OCI-LY1 (cell line): Measurements from ENCODE around the gene LTA4H.

Source experiments
- H2AFZ ChIP-seq: fragments of 200-600 bp; sonication (generic), shearing (Covaris generic); 2 replicates; pipeline ENCODE4 v1.6.0; 2014; ENCODE audit warnings: antibody characterized with exemption, mild to moderate bottlenecking, low read length
- H3F3A ChIP-seq: fragments of 200-600 bp; sonication (generic), shearing (Covaris generic); 2 replicates; pipeline ENCODE4 v1.6.0; 2014; ENCODE audit warnings: mild to moderate bottlenecking, antibody characterized with exemption, low read length, moderate library complexity; ENCODE audit not compliant: insufficient read depth
- H3K27ac ChIP-seq: fragments of 200-600 bp; sonication (generic); 2 replicates; pipeline ENCODE4 v1.5.1; 2014; ENCODE audit warnings: low read length, mixed run types, mild to moderate bottlenecking, low read depth; ENCODE audit not compliant: poor library complexity, severe bottlenecking
- H3K27me3 ChIP-seq: fragments of 200-600 bp; sonication (generic); 2 replicates; pipeline ENCODE4 v1.6.0; 2014; ENCODE audit warnings: antibody characterized with exemption, mild to moderate bottlenecking, low read length, moderate library complexity; ENCODE audit not compliant: insufficient read depth
- H3K36me3 ChIP-seq: fragments of 200-600 bp; sonication (generic); 2 replicates; pipeline ENCODE4 v1.6.1; 2014; ENCODE audit warnings: mild to moderate bottlenecking, antibody characterized with exemption, low read length, moderate library complexity, mixed read lengths; ENCODE audit not compliant: insufficient read depth
- H3K4me1 ChIP-seq: fragments of 200-600 bp; sonication (generic); 2 replicates; pipeline ENCODE4 v1.5.1; 2014; ENCODE audit warnings: mild to moderate bottlenecking, low read length, moderate library complexity; ENCODE audit not compliant: insufficient read depth, severe bottlenecking
- H3K4me2 ChIP-seq: fragments of 200-600 bp; sonication (generic), shearing (Covaris generic); 2 replicates; pipeline ENCODE4 v1.6.1; 2014; ENCODE audit warnings: low read length
- H3K4me3 ChIP-seq: fragments of 200-600 bp; sonication (generic); 2 replicates; pipeline ENCODE4 v1.5.1; 2014; ENCODE audit warnings: low read length, low read depth, mild to moderate bottlenecking, mixed read lengths; ENCODE audit not compliant: poor library complexity, severe bottlenecking
- H3K79me2 ChIP-seq: fragments of 200-600 bp; shearing (Covaris generic); 2 replicates; pipeline ENCODE4 v1.6.1; 2016; ENCODE audit warnings: mixed run types, low read length, mixed read lengths; ENCODE audit not compliant: insufficient read depth
- H3K9ac ChIP-seq: fragments of 200-600 bp; sonication (generic), shearing (Covaris generic); 2 replicates; pipeline ENCODE4 v1.6.1; 2014; ENCODE audit warnings: mild to moderate bottlenecking, low read length, mixed read lengths
- H3K9me2 ChIP-seq: fragments of 200-600 bp; sonication (generic), shearing (Covaris generic); 2 replicates; pipeline ENCODE4 v1.6.1; 2014; ENCODE audit warnings: low read depth, mild to moderate bottlenecking, low read length, mixed read lengths
- H3K9me3 ChIP-seq: fragments of 200-600 bp; shearing (Covaris generic); 2 replicates; pipeline ENCODE4 v1.6.1; 2014; ENCODE audit warnings: low read length, mixed read lengths
- H4K20me1 ChIP-seq: fragments of 200-600 bp; sonication (generic), shearing (Covaris generic); 2 replicates; pipeline ENCODE4 v1.6.0; 2016; ENCODE audit warnings: mild to moderate bottlenecking, low read length; ENCODE audit not compliant: insufficient read depth
- EZH2 ChIP-seq: fragments of 200-600 bp; sonication (generic), shearing (Covaris generic); IDR thresholded peaks from 2 replicates; pipeline ENCODE4 v1.8.0; 2017; ENCODE audit warnings: borderline replicate concordance, mixed run types, mild to moderate bottlenecking, antibody characterized with exemption, low read length, moderate library complexity, mixed read lengths
- TF ChIP-seq, protein P1 (sequence below): fragments of 200-600 bp; sonication (generic), shearing (Covaris generic); IDR thresholded peaks from 2 replicates; pipeline ENCODE4 v1.5.1; 2017; ENCODE audit warnings: mild to moderate bottlenecking, antibody characterized with exemption, low read length, moderate library complexity, mixed read lengths

LTA4H gene

DNA sequence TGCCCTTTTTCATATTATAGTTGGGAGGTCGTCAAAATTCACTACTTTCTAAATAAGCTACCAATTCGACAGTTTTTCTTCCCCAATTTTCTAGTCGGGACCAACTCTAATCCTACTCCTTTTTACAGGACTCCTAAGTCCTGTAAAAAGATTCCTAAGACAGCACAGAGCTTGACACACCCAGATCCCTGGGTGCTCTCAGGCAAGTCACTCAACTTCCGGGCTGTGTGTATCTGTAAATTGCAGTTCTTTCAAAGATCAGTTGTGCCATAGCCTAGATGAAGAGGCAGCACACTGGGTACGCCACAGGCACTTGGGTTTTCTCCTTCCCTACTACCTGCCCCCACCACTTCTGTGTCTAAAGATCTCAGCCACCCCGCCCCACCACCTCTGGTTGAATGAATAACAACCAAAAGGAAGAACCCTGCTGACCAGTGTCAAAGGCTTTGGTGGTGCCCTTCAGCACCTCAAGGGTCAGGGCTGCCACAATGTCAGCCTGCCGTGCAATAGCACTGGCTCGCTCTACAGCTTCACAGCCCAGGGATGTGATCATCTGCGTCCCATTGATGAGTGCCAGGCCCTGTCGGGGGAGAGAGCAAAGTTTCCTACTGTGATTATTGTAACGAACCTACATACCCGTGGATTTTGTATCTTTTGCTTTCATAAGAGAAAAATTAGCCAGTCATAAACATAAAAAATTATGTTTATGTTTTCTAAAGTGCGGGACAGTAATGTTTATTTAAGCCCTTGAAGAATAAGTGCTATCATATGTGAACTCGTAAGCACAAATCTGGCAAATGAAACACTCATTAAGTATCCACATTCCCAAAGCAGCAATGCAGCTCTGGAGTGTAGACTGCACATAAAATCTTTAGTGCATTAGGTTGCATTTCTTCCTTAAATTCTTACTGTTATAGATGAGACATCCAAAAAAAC lies 48.5 kb downstream of the LTA4H start:
- Histone ChIP-seq H3K79me2 (no peaks in the 10 kb centered on the region), H3K4me3 (no peak overlapping the region), H3K9me2 (no peaks in the 10 kb centered on the region), H3K9me3 (no peaks in the 10 kb centered on the region), H4K20me1 (no peaks in the 10 kb centered on the region), H3F3A (no peaks in the 10 kb centered on the region), H3K4me2 (no peak overlapping the region), H3K36me3 (no peaks in the 10 kb centered on the region), H3K9ac (no peak overlapping the region), H2AFZ (no peak overlapping the region), H3K27ac (no peak overlapping the region), H3K27me3 (no peaks in the 10 kb centered on the region), H3K4me1 (no peaks in the 10 kb centered on the region)
- TF ChIP-seq EZH2, result no peak
- TF ChIP-seq, protein P1, sequence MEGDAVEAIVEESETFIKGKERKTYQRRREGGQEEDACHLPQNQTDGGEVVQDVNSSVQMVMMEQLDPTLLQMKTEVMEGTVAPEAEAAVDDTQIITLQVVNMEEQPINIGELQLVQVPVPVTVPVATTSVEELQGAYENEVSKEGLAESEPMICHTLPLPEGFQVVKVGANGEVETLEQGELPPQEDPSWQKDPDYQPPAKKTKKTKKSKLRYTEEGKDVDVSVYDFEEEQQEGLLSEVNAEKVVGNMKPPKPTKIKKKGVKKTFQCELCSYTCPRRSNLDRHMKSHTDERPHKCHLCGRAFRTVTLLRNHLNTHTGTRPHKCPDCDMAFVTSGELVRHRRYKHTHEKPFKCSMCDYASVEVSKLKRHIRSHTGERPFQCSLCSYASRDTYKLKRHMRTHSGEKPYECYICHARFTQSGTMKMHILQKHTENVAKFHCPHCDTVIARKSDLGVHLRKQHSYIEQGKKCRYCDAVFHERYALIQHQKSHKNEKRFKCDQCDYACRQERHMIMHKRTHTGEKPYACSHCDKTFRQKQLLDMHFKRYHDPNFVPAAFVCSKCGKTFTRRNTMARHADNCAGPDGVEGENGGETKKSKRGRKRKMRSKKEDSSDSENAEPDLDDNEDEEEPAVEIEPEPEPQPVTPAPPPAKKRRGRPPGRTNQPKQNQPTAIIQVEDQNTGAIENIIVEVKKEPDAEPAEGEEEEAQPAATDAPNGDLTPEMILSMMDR, result no peak

DNA sequence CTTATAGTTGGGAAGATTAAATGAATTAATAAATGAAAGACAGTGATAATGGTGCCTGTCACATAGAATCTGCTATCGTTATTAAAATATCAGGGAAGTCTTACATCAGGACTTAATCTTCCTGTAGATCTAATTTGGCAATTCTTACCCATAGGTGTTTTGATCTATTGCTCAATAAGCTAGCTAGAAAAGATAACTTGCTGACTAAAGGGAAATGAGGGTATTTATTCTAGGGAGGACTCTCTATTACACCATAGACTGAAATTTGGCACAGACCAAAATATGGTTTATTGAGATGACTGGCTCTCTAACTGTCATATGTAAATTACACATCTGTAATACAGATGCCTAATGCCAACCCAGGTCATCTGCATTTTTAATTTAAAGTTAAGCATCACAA lies 50.7 kb downstream of the LTA4H start:
- Histone ChIP-seq H2AFZ (no peak overlapping the region), H4K20me1 (no peaks in the 10 kb centered on the region), H3K27ac (no peak overlapping the region), H3K4me2 (no peak overlapping the region), H3K9me3 (no peaks in the 10 kb centered on the region), H3K9ac (no peak overlapping the region), H3K4me1 (no peaks in the 10 kb centered on the region), H3K9me2 (no peaks in the 10 kb centered on the region), H3K36me3 (no peaks in the 10 kb centered on the region), H3F3A (no peaks in the 10 kb centered on the region), H3K27me3 (no peaks in the 10 kb centered on the region), H3K4me3 (no peak overlapping the region), H3K79me2 (no peaks in the 10 kb centered on the region)
- no peak for TF ChIP-seq EZH2
- TF ChIP-seq, protein P1, result no peak

DNA sequence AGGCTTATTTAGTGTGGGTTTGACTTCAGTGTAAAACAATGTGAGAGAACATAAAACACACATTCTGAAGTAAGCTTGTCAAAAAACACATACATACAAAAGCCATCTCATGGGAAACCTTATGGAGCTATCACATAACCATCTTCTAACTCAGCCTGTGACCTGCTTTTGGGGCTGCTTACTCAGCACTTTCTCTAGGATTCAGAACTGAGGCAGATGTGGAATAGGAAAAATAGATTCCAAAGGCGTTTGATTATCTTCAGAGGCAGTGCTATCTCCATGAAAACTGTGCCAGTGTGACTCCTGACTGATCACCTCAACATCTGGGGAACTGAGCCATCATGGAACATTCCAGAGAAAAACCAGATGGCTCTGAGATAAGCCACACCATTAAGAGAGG lies 52.8 kb downstream of the LTA4H start:
- no peak overlapping the region for H3K27ac ChIP-seq
- no peak overlapping the region for H2AFZ ChIP-seq
- no peaks in the 10 kb centered on the region for H3K9me3 ChIP-seq
- no peaks in the 10 kb centered on the region for H3K36me3 ChIP-seq
- H3K9me2 ChIP-seq, result no peaks in the 10 kb centered on the region
- no peaks in the 10 kb centered on the region for H3K27me3 ChIP-seq
- H4K20me1 ChIP-seq, result no peaks in the 10 kb centered on the region
- no peaks in the 10 kb centered on the region for H3F3A ChIP-seq
- H3K4me1 ChIP-seq, result no peaks in the 10 kb centered on the region
- H3K4me3 ChIP-seq, result no peak overlapping the region
- H3K4me2 ChIP-seq, result no peak overlapping the region
- no peak overlapping the region for H3K9ac ChIP-seq
- no peaks in the 10 kb centered on the region for H3K79me2 ChIP-seq
- TF ChIP-seq, protein P1, result no peak
- no peak for TF ChIP-seq EZH2
